Uterus (tissue), 2 donors: ENCODE measurements around the gene AK6.

Experiments
- POLR2A ChIP-seq, 2 donors: fragments of 450-650 bp; IDR thresholded peaks; one replicate each; pipeline ENCODE4 v1.6.1; 2016; ENCODE audit warnings: antibody characterized with exemption in 2 of 2, mild to moderate bottlenecking in 1 of 2, moderate library complexity in 1 of 2
- TF ChIP-seq, protein P1 (sequence below), 4 experiments: fragments of 200-600 bp in 2 of 4; fragments of 450-650 bp in 2 of 4; sonication (generic) in 2 of 4; IDR thresholded peaks; one replicate each; pipeline ENCODE4 v1.5.1; 2016 to 2019; ENCODE audit warnings: antibody characterized with exemption in 4 of 4, mild to moderate bottlenecking in 2 of 4, moderate library complexity in 1 of 4

DNA sequence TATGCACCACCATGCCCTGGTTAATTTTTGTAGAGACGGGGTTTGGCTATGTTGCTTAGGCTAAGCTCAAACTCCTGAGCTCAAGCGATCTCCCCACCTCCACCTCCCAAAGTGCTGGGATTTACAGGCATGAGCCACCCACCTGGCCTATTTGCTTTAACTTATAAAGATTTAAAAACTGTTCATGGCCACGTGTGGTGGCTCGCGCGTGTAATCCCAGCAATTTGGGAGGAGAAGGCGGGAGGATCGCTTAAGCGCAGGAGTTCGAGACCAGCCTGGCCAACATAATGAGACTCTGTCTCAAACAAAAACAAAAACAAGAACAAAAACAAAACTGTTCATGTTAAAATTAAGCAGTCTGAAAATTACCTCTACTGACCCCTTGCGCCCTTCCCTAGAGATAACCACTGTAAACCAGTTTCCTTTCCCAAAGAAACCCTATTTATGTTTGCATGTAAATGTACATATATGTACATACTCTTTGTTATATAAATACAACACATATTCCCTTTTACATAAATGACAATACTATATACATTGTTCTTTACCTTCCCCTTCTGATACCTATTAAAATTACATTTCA lies 1.5 kb downstream of the AK6 start:
- TF ChIP-seq, protein P1, sequence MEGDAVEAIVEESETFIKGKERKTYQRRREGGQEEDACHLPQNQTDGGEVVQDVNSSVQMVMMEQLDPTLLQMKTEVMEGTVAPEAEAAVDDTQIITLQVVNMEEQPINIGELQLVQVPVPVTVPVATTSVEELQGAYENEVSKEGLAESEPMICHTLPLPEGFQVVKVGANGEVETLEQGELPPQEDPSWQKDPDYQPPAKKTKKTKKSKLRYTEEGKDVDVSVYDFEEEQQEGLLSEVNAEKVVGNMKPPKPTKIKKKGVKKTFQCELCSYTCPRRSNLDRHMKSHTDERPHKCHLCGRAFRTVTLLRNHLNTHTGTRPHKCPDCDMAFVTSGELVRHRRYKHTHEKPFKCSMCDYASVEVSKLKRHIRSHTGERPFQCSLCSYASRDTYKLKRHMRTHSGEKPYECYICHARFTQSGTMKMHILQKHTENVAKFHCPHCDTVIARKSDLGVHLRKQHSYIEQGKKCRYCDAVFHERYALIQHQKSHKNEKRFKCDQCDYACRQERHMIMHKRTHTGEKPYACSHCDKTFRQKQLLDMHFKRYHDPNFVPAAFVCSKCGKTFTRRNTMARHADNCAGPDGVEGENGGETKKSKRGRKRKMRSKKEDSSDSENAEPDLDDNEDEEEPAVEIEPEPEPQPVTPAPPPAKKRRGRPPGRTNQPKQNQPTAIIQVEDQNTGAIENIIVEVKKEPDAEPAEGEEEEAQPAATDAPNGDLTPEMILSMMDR (IDR thresholded peaks at IDR 0.05): no peak
- TF ChIP-seq POLR2A (IDR thresholded peaks at IDR 0.05): no peak
